Suprapubic skin (tissue), 4 donors: Measurements from ENCODE around the gene UBR1. TPM values are rescaled to one million over a fixed set of nuclear protein-coding genes. Genes with fewer than 3 reads are reported as not detected.

Experiments
- DNase-seq, 2 donors: peaks; one replicate each; pipeline ENCODE4 v3.0.0-alpha.2; 2019; ENCODE audit warnings: low spot score in 2 of 2
- H3K27ac ChIP-seq: fragments of 200-600 bp; sonication (generic); one replicate; pipeline ENCODE4 v1.5.1; 2019
- H3K27me3 ChIP-seq: fragments of 200-600 bp; sonication (generic); one replicate; pipeline ENCODE4 v1.5.1; 2019
- H3K36me3 ChIP-seq: fragments of 200-600 bp; sonication (generic); one replicate; pipeline ENCODE4 v1.5.1; 2019
- H3K4me1 ChIP-seq: fragments of 200-600 bp; sonication (generic); one replicate; pipeline ENCODE4 v1.5.1; 2019
- H3K4me3 ChIP-seq: fragments of 200-600 bp; sonication (generic); one replicate; pipeline ENCODE4 v1.5.1; 2019; ENCODE audit warnings: mild to moderate bottlenecking
- H3K9me3 ChIP-seq: fragments of 200-600 bp; sonication (generic); one replicate; pipeline ENCODE4 v1.5.1; 2019
- CTCF ChIP-seq, 2 donors: fragments of 200-600 bp in 1 of 2; fragments of 450-650 bp in 1 of 2; sonication (generic) in 1 of 2; IDR thresholded peaks; one replicate each; pipeline ENCODE4 v1.5.1; 2016 to 2019; ENCODE audit warnings: antibody characterized with exemption in 2 of 2, mild to moderate bottlenecking in 1 of 2, moderate library complexity in 1 of 2
- EP300 ChIP-seq: sonication (generic); formaldehyde crosslinking; IDR thresholded peaks from one replicate; pipeline ENCODE4 v1.6.1; 2017; ENCODE audit warnings: antibody characterized with exemption
- POLR2A ChIP-seq, 2 donors: fragments of 450-650 bp; IDR thresholded peaks; one replicate each; pipeline ENCODE4 v1.6.1; 2017; ENCODE audit warnings: antibody characterized with exemption in 2 of 2, mild to moderate bottlenecking in 2 of 2, moderate library complexity in 2 of 2
- POLR2AphosphoS5 ChIP-seq, 3 donors: sonication (generic); formaldehyde crosslinking; IDR thresholded peaks; one replicate each; pipeline ENCODE4 v1.6.1; 2017; ENCODE audit warnings: antibody characterized with exemption in 3 of 3
- WGBS: methylation state at CpG from one replicate; pipeline ENCODE4 v1.1.5; 2018; 5-methylcytosine and 5-hydroxymethylcytosine counted together
- total RNA-seq, 4 donors: library from RNA; depleted of rRNA; stranded (reverse); fragments of >200 nt; gene quantifications; one replicate each; pipeline ENCODE4 v1.1.0, GENCODE V29; 2016

Gene UBR1
- total RNA-seq, 4 donors from 2014 or later: 14.0 to 41.4 (median 19.2) TPM

GRCh38 chr15:42929306-42929848, 176.5 kb downstream of the UBR1 start:
- no peak overlapping the region for H3K4me3 ChIP-seq
- WGBS: 64% methylated on average over 2 of the region's 2 CpGs
- H3K4me1 ChIP-seq: no peaks in the 10 kb centered on the region
- no peaks in the 10 kb centered on the region for H3K9me3 ChIP-seq
- no peaks in the 10 kb centered on the region for H3K36me3 ChIP-seq
- TF ChIP-seq POLR2A (IDR thresholded peaks at IDR 0.05): no peak
- no peak for TF ChIP-seq EP300
- TF ChIP-seq POLR2AphosphoS5 (IDR thresholded peaks at IDR 0.05): no peak
- no peak for TF ChIP-seq CTCF (IDR thresholded peaks at IDR 0.05)
- no peak for DNase-seq
- H3K27ac ChIP-seq: no peak overlapping the region
- no peaks in the 10 kb centered on the region for H3K27me3 ChIP-seq

GRCh38 chr15:42921342-42921731, 184.5 kb downstream of the UBR1 start:
- Histone ChIP-seq H3K9me3 (no peaks in the 10 kb centered on the region), H3K36me3 (no peaks in the 10 kb centered on the region), H3K4me3 (peak overlapping the region; percentile 95), H3K4me1 (peaks cover 21% of the 10 kb centered on the region), H3K27ac (no peak overlapping the region), H3K27me3 (no peaks in the 10 kb centered on the region)
- TF ChIP-seq POLR2AphosphoS5 (IDR thresholded peaks at IDR 0.05) (no peak), POLR2A (IDR thresholded peaks at IDR 0.05) (no peak), EP300 (no peak), CTCF (IDR thresholded peaks at IDR 0.05) (no peak)
- 4% methylated on average over 19 of the region's 19 CpGs for WGBS
- peak in 1 of 2 donors; percentile 69 for DNase-seq

- Histone ChIP-seq H3K27ac (peak within 1 kb of the TSS; percentile 86), H3K4me1 (peaks cover 21% of the 10 kb centered on the region), H3K9me3 (no peaks in the 10 kb centered on the region), H3K4me3 (peak within 1 kb of the TSS; percentile 95), H3K27me3 (no peaks in the 10 kb centered on the region), H3K36me3 (no peaks in the 10 kb centered on the region)
- DNase-seq: peak; percentile 98
- WGBS: 0% methylated on average over 12 of the region's 72 CpGs
- TF ChIP-seq POLR2A (IDR thresholded peaks at IDR 0.05) (peak in 1 of 2 donors; percentile 63), CTCF (IDR thresholded peaks at IDR 0.05) (peak in 1 of 2 donors; percentile 7), POLR2AphosphoS5 (IDR thresholded peaks at IDR 0.05) (no peak)
Observed at GRCh38 chr15:42920519-42921341, 185.1 kb downstream of the UBR1 start, which contains the start of gene TTBK2. Gene TTBK2 (minus strand): TSS chr15:42920778. CDS start chr15:42878617, 42,161 bp downstream.

GRCh38 chr15:42919799-42920518, 185.9 kb downstream of the UBR1 start:
- TF ChIP-seq POLR2AphosphoS5 (IDR thresholded peaks at IDR 0.05) (no peak), CTCF (IDR thresholded peaks at IDR 0.05) (no peak), EP300 (no peak), POLR2A (IDR thresholded peaks at IDR 0.05) (no peak)
- WGBS: under 1% methylated on average over 19 of the region's 40 CpGs
- Histone ChIP-seq H3K27ac (peak overlapping the region; percentile 86), H3K27me3 (no peaks in the 10 kb centered on the region), H3K4me1 (peaks cover 21% of the 10 kb centered on the region), H3K36me3 (no peaks in the 10 kb centered on the region), H3K9me3 (no peaks in the 10 kb centered on the region), H3K4me3 (peak overlapping the region; percentile 95)
- DNase-seq: peak in 1 of 2 donors; percentile 82

GRCh38 chr15:42919308-42919707, 186.5 kb downstream of the UBR1 start:
- peaks cover 21% of the 10 kb centered on the region for H3K4me1 ChIP-seq
- DNase-seq: no peak
- TF ChIP-seq POLR2AphosphoS5 (IDR thresholded peaks at IDR 0.05) (no peak), EP300 (no peak), CTCF (IDR thresholded peaks at IDR 0.05) (no peak), POLR2A (IDR thresholded peaks at IDR 0.05) (no peak)
- H3K36me3 ChIP-seq: no peaks in the 10 kb centered on the region
- H3K27me3 ChIP-seq: no peaks in the 10 kb centered on the region
- 33% methylated on average over 2 of the region's 2 CpGs for WGBS
- H3K9me3 ChIP-seq: no peaks in the 10 kb centered on the region
- peak overlapping the region; percentile 95 for H3K4me3 ChIP-seq
- peak overlapping the region; percentile 86 for H3K27ac ChIP-seq
